ENCODE data around the gene ALKBH8.
"Not testable (repeated sequence)": the region's sequence is repeated elsewhere in the genome, so short reads cannot be mapped to it uniquely, and the experiment has no call there.

DNA sequence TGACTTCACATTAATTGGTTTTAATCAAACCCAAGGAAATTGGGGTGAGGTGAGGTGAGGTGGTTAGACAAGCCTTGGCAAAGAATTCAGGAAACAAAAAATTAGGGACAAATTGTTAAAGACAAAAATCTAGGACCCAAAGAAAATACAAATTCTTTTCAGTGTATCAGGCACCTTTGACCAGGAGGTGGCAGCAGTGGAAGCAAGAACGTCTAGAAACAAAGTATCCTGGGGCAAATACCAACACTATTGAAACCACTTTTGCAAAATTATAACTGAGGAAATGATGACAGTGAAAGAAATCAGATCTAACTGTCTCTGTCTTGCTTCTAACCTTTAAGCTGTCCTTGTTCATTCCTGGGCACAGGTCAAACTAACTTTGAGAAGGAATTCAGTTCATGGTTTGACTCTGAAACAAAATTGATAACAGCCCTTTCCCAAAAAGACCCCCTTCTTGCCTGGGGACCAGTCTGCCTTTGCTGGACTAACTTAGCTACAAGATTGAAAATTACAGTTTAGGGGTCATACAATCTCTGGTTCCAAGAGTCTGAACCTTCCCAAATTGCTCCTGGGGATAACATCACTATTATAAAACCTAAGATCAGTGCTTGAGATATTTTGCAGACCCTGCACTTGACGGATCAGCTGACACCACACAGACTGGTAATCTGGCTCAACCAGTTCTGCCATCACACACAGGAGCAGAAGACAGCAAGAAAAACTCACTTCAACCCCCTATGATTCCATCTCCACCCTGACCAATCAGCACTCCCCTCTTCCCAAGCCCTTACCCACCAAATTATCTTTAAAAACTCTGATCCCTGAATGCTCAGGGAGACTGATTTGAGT lies 11.2 kb upstream of the ALKBH8 start:
- TF ChIP-seq, protein P1, sequence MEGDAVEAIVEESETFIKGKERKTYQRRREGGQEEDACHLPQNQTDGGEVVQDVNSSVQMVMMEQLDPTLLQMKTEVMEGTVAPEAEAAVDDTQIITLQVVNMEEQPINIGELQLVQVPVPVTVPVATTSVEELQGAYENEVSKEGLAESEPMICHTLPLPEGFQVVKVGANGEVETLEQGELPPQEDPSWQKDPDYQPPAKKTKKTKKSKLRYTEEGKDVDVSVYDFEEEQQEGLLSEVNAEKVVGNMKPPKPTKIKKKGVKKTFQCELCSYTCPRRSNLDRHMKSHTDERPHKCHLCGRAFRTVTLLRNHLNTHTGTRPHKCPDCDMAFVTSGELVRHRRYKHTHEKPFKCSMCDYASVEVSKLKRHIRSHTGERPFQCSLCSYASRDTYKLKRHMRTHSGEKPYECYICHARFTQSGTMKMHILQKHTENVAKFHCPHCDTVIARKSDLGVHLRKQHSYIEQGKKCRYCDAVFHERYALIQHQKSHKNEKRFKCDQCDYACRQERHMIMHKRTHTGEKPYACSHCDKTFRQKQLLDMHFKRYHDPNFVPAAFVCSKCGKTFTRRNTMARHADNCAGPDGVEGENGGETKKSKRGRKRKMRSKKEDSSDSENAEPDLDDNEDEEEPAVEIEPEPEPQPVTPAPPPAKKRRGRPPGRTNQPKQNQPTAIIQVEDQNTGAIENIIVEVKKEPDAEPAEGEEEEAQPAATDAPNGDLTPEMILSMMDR (IDR thresholded peaks at IDR 0.05): peak; percentile 81
- not testable (repeated sequence) for TF ChIP-seq EZH2phosphoT487, EZH2 (IDR thresholded peaks at IDR 0.05)
